HCT116 (cell line): Measurements from ENCODE around the gene GOLGA8K. TPM values are rescaled to one million over a fixed set of nuclear protein-coding genes. Genes with fewer than 3 reads are reported as not detected.
"Not testable (repeated sequence)": the region's sequence is repeated elsewhere in the genome, so short reads cannot be mapped to it uniquely, and the experiment has no call there.

ENCODE experiments used
- ATAC-seq: fragments of 200-7000 bp; cut with Tn5 transposase; 2 replicates; pipeline ENCODE4 v1.9.1; 2020; ENCODE audit warnings: mild to moderate bottlenecking, moderate library complexity
- BruUV-seq: library from RNA; stranded (reverse); fragments of 400-500 nt; replicated peaks from 2 replicates; lab custom pipeline; 2021; lab: Mats Ljungman, UMichigan
- CTCF ChIA-PET: fragments of 300-600 bp; sonication (Branson Sonifier 250); formaldehyde crosslinking; loops from one replicate; lab custom pipeline; 2021; ENCODE audit warnings: antibody characterized with exemption; lab: Charles Lee
- POLR2A ChIA-PET: fragments of 300-600, 350-600 bp; sonication (Branson Sonifier 250); formaldehyde crosslinking; loops from one replicate; lab custom pipeline; 2021; ENCODE audit warnings: antibody characterized with exemption; lab: Charles Lee
- RAD21 ChIA-PET, 2 experiments: fragments of 300-600 bp; sonication (Branson Sonifier 250); formaldehyde crosslinking; loops; one replicate each; lab custom pipeline; 2023; ENCODE audit warnings: low total read pairs in 2 of 2; ENCODE audit not compliant: uncharacterized antibody in 2 of 2, unreplicated experiment in 2 of 2, low non-redundant PET in 1 of 2; lab: Charles Lee
- DNase-seq: peaks from one replicate; pipeline ENCODE4 v3.0.0-alpha.2; 2010; ENCODE audit warnings: low read depth, low spot score
- H2AFZ ChIP-seq: fragments of 200-600 bp; shearing (Covaris generic), sonication (generic); 2 replicates; pipeline ENCODE4 v1.6.1; 2017; ENCODE audit warnings: low read depth, mixed run types, mixed read lengths, antibody characterized with exemption, low read length; ENCODE audit not compliant: poor library complexity, severe bottlenecking
- H3K27ac ChIP-seq: 2 replicates; pipeline ENCODE4 v1.5.1; 2012; ENCODE audit warnings: low read depth, low read length
- H3K27me3 ChIP-seq: fragments of 200-600 bp; sonication (generic); 2 replicates; pipeline ENCODE4 v1.6.1; 2016; ENCODE audit warnings: mixed run types, low read length, mixed read lengths; ENCODE audit not compliant: insufficient read depth
- H3K36me3 ChIP-seq, 2 experiments: fragments of 200-500 bp in 1 of 2; fragments of 200-600 bp in 1 of 2; sonication (Bioruptor generic) in 1 of 2; sonication (generic) in 1 of 2; 2 replicates each; pipeline versions ENCODE4 v1.5.1 to v1.6.1; 2014 to 2016; ENCODE audit warnings: low read length in 2 of 2, inconsistent platforms in 1 of 2, mixed read lengths in 1 of 2, mixed run types in 1 of 2; ENCODE audit not compliant: insufficient read depth in 2 of 2, control insufficient read depth in 1 of 2
- H3K4me1 ChIP-seq, 2 experiments: fragments of 200-600 bp in 1 of 2; sonication (generic) in 1 of 2; 2 replicates each; pipeline versions ENCODE4 v1.5.1 to v1.6.1; 2012 to 2017; ENCODE audit warnings: low read length in 2 of 2, inconsistent platforms in 1 of 2, mild to moderate bottlenecking in 1 of 2, mixed read lengths in 1 of 2, mixed run types in 1 of 2, moderate library complexity in 1 of 2; ENCODE audit not compliant: insufficient read depth in 2 of 2, control insufficient read depth in 1 of 2
- H3K4me2 ChIP-seq: fragments of 200-600 bp; sonication (generic); 2 replicates; pipeline ENCODE4 v1.6.1; 2017; ENCODE audit warnings: mixed run types, low read length, mixed read lengths
- H3K4me3 ChIP-seq, 2 experiments: fragments of 200-600 bp in 1 of 2; sonication (generic) in 1 of 2; replicated peaks in 1 of 2; 2 replicates each; pipeline ENCODE4 v1.5.1; 2011 to 2016; ENCODE audit warnings: low read length in 2 of 2, control low read depth in 1 of 2, low read depth in 1 of 2, mild to moderate bottlenecking in 1 of 2, mixed read lengths in 1 of 2, mixed run types in 1 of 2
- H3K79me2 ChIP-seq: fragments of 200-600 bp; sonication (generic); 2 replicates; pipeline ENCODE4 v1.6.1; 2017; ENCODE audit warnings: mild to moderate bottlenecking, mixed run types, low read length, moderate library complexity, mixed read lengths; ENCODE audit not compliant: insufficient read depth
- H3K9ac ChIP-seq: fragments of 200-600 bp; sonication (generic); 2 replicates; pipeline ENCODE4 v1.6.1; 2016; ENCODE audit warnings: low read length, mixed read lengths
- H3K9me2 ChIP-seq: fragments of 200-600 bp; sonication (generic), shearing (Covaris generic); 2 replicates; pipeline ENCODE4 v1.6.1; 2017; ENCODE audit warnings: mixed run types, mild to moderate bottlenecking, moderate library complexity; ENCODE audit not compliant: insufficient read depth
- H3K9me3 ChIP-seq, 2 experiments: fragments of 200-500 bp in 1 of 2; fragments of 200-600 bp in 1 of 2; sonication (Bioruptor generic) in 1 of 2; sonication (generic) in 1 of 2; 2 replicates each; pipeline ENCODE4 v1.6.1; 2014 to 2017; ENCODE audit warnings: low read length in 2 of 2, mixed read lengths in 2 of 2, inconsistent platforms in 1 of 2, low read depth in 1 of 2, mild to moderate bottlenecking in 1 of 2, mixed run types in 1 of 2, moderate library complexity in 1 of 2; ENCODE audit not compliant: control insufficient read depth in 1 of 2, insufficient read depth in 1 of 2
- H4K20me1 ChIP-seq: fragments of 200-600 bp; sonication (generic), shearing (Covaris generic); 2 replicates; pipeline ENCODE4 v1.6.1; 2017; ENCODE audit warnings: mixed run types, mild to moderate bottlenecking, moderate library complexity; ENCODE audit not compliant: insufficient read depth
- intact Hi-C: fragments of 100-400 bp; cut with micrococcal nuclease; formaldehyde crosslinking; loops from 2 replicates; pipeline ENCODE4 v1.10.0; 2022
- total RNA-seq: library from RNA; stranded (reverse); gene quantifications from one replicate; pipeline ENCODE4 v1.2.1, GENCODE V29; 2021; ENCODE audit not compliant: unreplicated experiment

The GOLGA8K gene
- total RNA-seq, 1 experiment from 2014 or later: 3.3 TPM

DNA sequence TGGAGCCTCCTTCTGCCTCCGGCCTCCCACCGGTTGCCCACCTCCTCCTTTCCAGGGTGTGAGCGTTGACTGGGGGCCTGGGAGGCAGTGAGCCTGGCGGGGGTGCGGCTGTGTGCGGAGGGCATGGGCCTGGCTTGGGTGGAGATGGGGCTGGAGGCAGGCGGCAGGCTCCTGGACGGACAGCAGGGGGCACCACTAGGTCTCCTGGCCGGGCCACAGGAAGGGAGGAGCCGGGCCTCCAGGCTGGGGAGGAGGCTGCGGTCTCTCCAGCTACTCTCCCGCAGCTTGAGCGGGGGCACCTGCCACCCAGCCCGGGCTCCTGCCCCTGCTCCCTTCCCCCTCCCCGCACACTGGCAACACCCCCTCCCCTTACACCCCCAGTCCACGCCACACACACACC lies 38.1 kb downstream of the GOLGA8K start:
- peak; percentile 90 for ATAC-seq
- H3K4me1 ChIP-seq, H3K27me3 ChIP-seq, H3K4me2 ChIP-seq, BruUV-seq, H3K36me3 ChIP-seq, H4K20me1 ChIP-seq, POLR2A ChIA-PET, H3K9me2 ChIP-seq, H3K27ac ChIP-seq, H3K79me2 ChIP-seq, intact Hi-C loops, RAD21 ChIA-PET, H3K9me3 ChIP-seq, H2AFZ ChIP-seq, H3K4me3 ChIP-seq, CTCF ChIA-PET, H3K9ac ChIP-seq, DNase-seq: not testable (repeated sequence)

DNA sequence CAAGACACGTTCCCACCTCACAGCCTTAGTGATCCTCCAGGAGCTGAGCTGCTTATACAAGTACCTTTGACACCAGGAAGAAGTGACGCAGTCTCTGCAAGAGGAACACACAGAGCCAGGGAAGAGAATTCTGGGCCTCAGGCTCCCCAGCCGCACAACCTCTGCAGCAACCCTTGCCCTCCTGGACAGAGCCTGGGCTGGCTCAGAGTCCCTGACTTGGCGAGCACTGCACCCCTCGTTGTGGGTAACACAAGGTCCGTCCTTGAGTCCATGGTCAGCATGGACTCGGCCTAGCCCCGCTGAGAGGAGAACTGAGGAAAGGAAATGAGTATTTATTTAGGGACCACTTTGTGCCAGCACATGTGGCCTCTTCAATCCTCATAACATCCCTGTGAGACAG lies 39.6 kb downstream of the GOLGA8K start:
- DNase-seq, intact Hi-C loops, RAD21 ChIA-PET, H3K36me3 ChIP-seq, H4K20me1 ChIP-seq, CTCF ChIA-PET, H3K4me3 ChIP-seq, POLR2A ChIA-PET, H2AFZ ChIP-seq, H3K4me1 ChIP-seq, H3K9me3 ChIP-seq, H3K79me2 ChIP-seq, H3K27me3 ChIP-seq, H3K27ac ChIP-seq, ATAC-seq, BruUV-seq, H3K4me2 ChIP-seq, H3K9ac ChIP-seq, H3K9me2 ChIP-seq: not testable (repeated sequence)

DNA sequence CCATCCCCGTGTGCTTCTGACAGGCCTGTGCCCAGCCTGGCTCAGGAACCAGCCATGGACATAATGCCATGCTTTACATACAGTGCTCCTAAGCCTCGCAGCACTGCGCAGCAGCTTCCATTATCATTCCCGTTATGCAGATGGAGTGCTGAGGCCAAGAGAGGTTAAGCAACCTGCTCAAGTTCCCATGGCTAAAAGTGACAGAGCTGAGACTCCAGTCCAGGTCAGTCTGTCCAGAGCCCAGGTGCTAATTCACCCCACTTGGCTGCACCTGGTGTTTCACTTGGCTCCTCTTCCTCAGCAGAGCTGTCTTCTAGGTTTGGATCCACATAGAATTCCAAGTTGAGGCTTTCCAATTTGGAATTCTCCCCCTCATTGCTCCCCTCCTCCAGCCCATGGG lies 41.4 kb downstream of the GOLGA8K start:
- H3K4me2 ChIP-seq, intact Hi-C loops, H3K9me3 ChIP-seq, H3K4me3 ChIP-seq, H2AFZ ChIP-seq, ATAC-seq, BruUV-seq, H4K20me1 ChIP-seq, CTCF ChIA-PET, H3K4me1 ChIP-seq, POLR2A ChIA-PET, H3K27ac ChIP-seq, H3K36me3 ChIP-seq, RAD21 ChIA-PET, H3K9ac ChIP-seq, H3K9me2 ChIP-seq, H3K79me2 ChIP-seq, DNase-seq, H3K27me3 ChIP-seq: not testable (repeated sequence)

DNA sequence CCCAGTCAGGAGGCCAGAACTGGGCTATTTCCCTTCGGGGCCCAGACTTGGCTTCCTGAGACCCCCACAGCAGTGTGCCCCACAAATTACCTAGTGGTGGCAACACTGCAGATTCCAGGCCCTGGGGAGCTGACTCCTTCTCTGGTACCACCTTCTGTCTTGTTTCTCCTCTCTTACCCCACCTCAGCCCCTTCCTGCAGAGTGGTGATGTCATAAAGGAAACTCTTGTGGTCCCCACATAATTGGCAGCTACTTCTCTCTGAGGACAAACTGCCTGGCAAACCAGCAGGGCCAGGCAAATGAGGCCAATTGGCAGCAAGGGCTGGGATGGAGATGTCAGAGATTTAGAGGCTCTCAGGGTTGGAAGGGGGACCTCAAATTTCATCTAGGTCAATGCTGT lies 44.6 kb downstream of the GOLGA8K start:
- POLR2A ChIA-PET, intact Hi-C loops, ATAC-seq, CTCF ChIA-PET, H3K36me3 ChIP-seq, H3K27me3 ChIP-seq, H4K20me1 ChIP-seq, H3K4me2 ChIP-seq, H3K9me2 ChIP-seq, H3K9me3 ChIP-seq, H3K27ac ChIP-seq, H3K4me1 ChIP-seq, H3K9ac ChIP-seq, H3K4me3 ChIP-seq, RAD21 ChIA-PET, DNase-seq, BruUV-seq, H2AFZ ChIP-seq, H3K79me2 ChIP-seq: not testable (repeated sequence)

DNA sequence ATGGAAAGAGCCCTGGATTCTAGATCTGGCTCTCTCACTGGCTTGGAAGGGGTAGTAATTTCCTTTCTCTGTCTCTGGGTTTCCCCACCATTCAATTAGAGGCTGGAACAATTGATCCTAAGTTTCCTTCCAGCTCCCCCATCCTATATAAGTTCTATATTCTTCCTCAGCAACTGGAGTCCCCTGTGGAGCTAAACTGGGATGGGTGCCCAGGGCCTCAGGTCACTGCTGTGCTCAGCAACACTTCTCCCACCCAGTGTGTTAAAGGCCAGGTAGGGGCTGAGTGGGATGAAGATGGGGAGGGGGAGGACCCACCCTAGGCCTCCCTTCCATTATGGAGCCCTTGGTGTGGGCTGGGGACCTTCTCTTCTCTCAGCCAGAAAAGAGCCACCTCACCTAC lies 46.2 kb downstream of the GOLGA8K start:
- H3K4me3 ChIP-seq, intact Hi-C loops, DNase-seq, H4K20me1 ChIP-seq, H3K4me1 ChIP-seq, H3K36me3 ChIP-seq, CTCF ChIA-PET, H3K9ac ChIP-seq, H3K27ac ChIP-seq, H3K9me3 ChIP-seq, POLR2A ChIA-PET, H3K4me2 ChIP-seq, H3K27me3 ChIP-seq, BruUV-seq, H3K79me2 ChIP-seq, H2AFZ ChIP-seq, ATAC-seq, RAD21 ChIA-PET, H3K9me2 ChIP-seq: not testable (repeated sequence)
